Endothelial cell of umbilical vein (primary cell): ENCODE results near the gene RUNX2. TPM values are rescaled to one million over a fixed set of nuclear protein-coding genes. Genes with fewer than 3 reads are reported as not detected.

Experiments
- BruUV-seq: library from RNA; stranded (reverse); fragments of 400-500 nt; replicated peaks from 2 replicates; lab custom pipeline; 2021; lab: Mats Ljungman, UMichigan
- CTCF ChIA-PET: fragments of 300-600, 350-600 bp; sonication (Branson Sonifier 250); formaldehyde crosslinking; loops from one replicate; lab custom pipeline; 2021; ENCODE audit warnings: antibody characterized with exemption, inconsistent platforms; lab: Charles Lee
- POLR2A ChIA-PET: fragments of 300-600, 350-600 bp; sonication (Branson Sonifier 250); formaldehyde crosslinking; loops from one replicate; lab custom pipeline; 2021; ENCODE audit warnings: antibody characterized with exemption, inconsistent platforms; lab: Charles Lee
- DNase-seq: peaks from one replicate; pipeline ENCODE4 v3.0.0-alpha.2; 2011; ENCODE audit warnings: low read depth, low spot score
- FAIRE-seq: peaks from 2 replicates; lab custom pipeline; 2011; peaks lifted over from hg19 to GRCh38; lab: Jason Lieb, UNC
- H2AFZ ChIP-seq: 2 replicates; pipeline ENCODE4 v1.6.0; 2012; ENCODE audit warnings: low read depth, low read length, control low read depth, inconsistent platforms
- H3K27ac ChIP-seq: 2 replicates; pipeline ENCODE4 v1.5.1; 2011; ENCODE audit warnings: low read depth, mild to moderate bottlenecking, control low read depth, low read length, moderate library complexity; ENCODE audit not compliant: insufficient read depth
- H3K27me3 ChIP-seq, 2 experiments: 2 replicates each; pipeline versions ENCODE4 v1.6.0 to v1.6.1; 2011; ENCODE audit warnings: low read length in 2 of 2, mixed read lengths in 1 of 2; ENCODE audit not compliant: control insufficient read depth in 2 of 2, insufficient read depth in 2 of 2
- H3K36me3 ChIP-seq, 2 experiments: 2 replicates in 1 of 2; 3 replicates in 1 of 2; pipeline ENCODE4 v1.5.1; 2011; ENCODE audit warnings: low read length in 2 of 2, mild to moderate bottlenecking in 1 of 2, moderate library complexity in 1 of 2; ENCODE audit not compliant: control insufficient read depth in 2 of 2, insufficient read depth in 2 of 2; ENCODE audit errors: extremely low read depth in 1 of 2
- H3K4me1 ChIP-seq: 3 replicates; pipeline ENCODE4 v1.5.1; 2011; ENCODE audit warnings: mild to moderate bottlenecking, low read length; ENCODE audit not compliant: control insufficient read depth, insufficient read depth; ENCODE audit errors: extremely low read depth
- H3K4me2 ChIP-seq: 2 replicates; pipeline ENCODE4 v1.6.1; 2011; ENCODE audit warnings: low read length, control low read depth, mixed read lengths; ENCODE audit not compliant: insufficient read depth
- H3K4me3 ChIP-seq, 3 experiments: fragments of 200-600 bp in 1 of 3; sonication (generic), shearing (Covaris generic) in 1 of 3; replicated peaks in 1 of 3; 2 replicates each; pipeline ENCODE4 v1.5.1; 2011 to 2016; ENCODE audit warnings: control low read depth in 3 of 3, low read length in 3 of 3, mild to moderate bottlenecking in 2 of 3, inconsistent platforms in 1 of 3, low read depth in 1 of 3, moderate library complexity in 1 of 3; ENCODE audit not compliant: insufficient read depth in 1 of 3
- H3K79me2 ChIP-seq: 2 replicates; pipeline ENCODE4 v1.6.0; 2012; ENCODE audit warnings: low read length, inconsistent platforms; ENCODE audit not compliant: control insufficient read depth, insufficient read depth
- H3K9ac ChIP-seq: replicated peaks from 2 replicates; pipeline ENCODE3; 2011; ENCODE audit warnings: low read length, control low read depth; ENCODE audit not compliant: insufficient read depth; ENCODE audit errors: extremely low read depth
- H3K9me1 ChIP-seq: replicated peaks from 3 replicates; pipeline ENCODE4 v1.6.0; 2011; ENCODE audit warnings: mild to moderate bottlenecking, low read length; ENCODE audit not compliant: control insufficient read depth, insufficient read depth; ENCODE audit errors: extremely low read depth
- H3K9me3 ChIP-seq: replicated peaks from 2 replicates; pipeline ENCODE4 v1.5.1; 2012; ENCODE audit warnings: low read length, inconsistent platforms; ENCODE audit not compliant: control insufficient read depth, insufficient read depth
- H4K20me1 ChIP-seq: replicated peaks from 2 replicates; pipeline ENCODE3; 2011; ENCODE audit warnings: mild to moderate bottlenecking, low read length; ENCODE audit not compliant: control insufficient read depth, insufficient read depth; ENCODE audit errors: extremely low read depth
- EZH2 ChIP-seq: IDR thresholded peaks from 2 replicates; pipeline ENCODE4 v1.6.1; 2012; ENCODE audit warnings: borderline replicate concordance, low read depth, mild to moderate bottlenecking, moderate library complexity, low read length, inconsistent platforms; ENCODE audit not compliant: severe bottlenecking
- FOS ChIP-seq: IDR thresholded peaks from 2 replicates; pipeline ENCODE4 v1.6.1; 2011; ENCODE audit warnings: mild to moderate bottlenecking, low read length, moderate library complexity, borderline replicate concordance; ENCODE audit not compliant: insufficient read depth
- GATA2 ChIP-seq: IDR thresholded peaks from 2 replicates; pipeline ENCODE4 v1.7.0; 2011; ENCODE audit warnings: low read depth, mild to moderate bottlenecking, moderate library complexity, mixed read lengths, low read length; ENCODE audit not compliant: insufficient read length, insufficient read depth
- JUN ChIP-seq: IDR thresholded peaks from 2 replicates; pipeline ENCODE4 v1.6.1; 2011; ENCODE audit warnings: borderline replicate concordance, low read depth; ENCODE audit not compliant: insufficient read length, insufficient read depth
- MYC ChIP-seq: IDR thresholded peaks from one replicate; pipeline ENCODE4 v1.6.1; 2011; ENCODE audit warnings: mild to moderate bottlenecking, low read depth, low read length
- POLR2A ChIP-seq: IDR thresholded peaks from 2 replicates; pipeline ENCODE4 v1.6.1; 2012; ENCODE audit warnings: low read depth, mild to moderate bottlenecking, control low read depth, low read length
- POLR2AphosphoS5 ChIP-seq: IDR thresholded peaks from 2 replicates; pipeline ENCODE4 v1.6.1; 2012; ENCODE audit warnings: low read depth, mild to moderate bottlenecking, control low read depth, low read length, moderate library complexity; ENCODE audit not compliant: insufficient read depth
- dilution Hi-C: fragments of 300-500 bp; cut with MboI; formaldehyde crosslinking; loops from one replicate; pipeline ENCODE4 v1.15.0; 2019; ENCODE audit warnings: low sequenced_read_pairs; ENCODE audit not compliant: extremely low pct_ligation_motif_present
- intact Hi-C: fragments of 100-400 bp; cut with micrococcal nuclease; formaldehyde crosslinking; loops from one replicate; pipeline ENCODE4 v1.10.0; 2022
- polyA plus RNA-seq, 4 experiments: library from polyadenylated mRNA; depleted of rRNA in 3 of 4; stranded (reverse) in 3 of 4; unstranded in 1 of 4; fragments of >200 nt; gene quantifications; 2 replicates each; pipeline versions ENCODE4 v1.2.1 to v1.2.3, GENCODE V29; 2011 to 2012; ENCODE audit warnings: missing spikeins in 1 of 4
- total RNA-seq: library from RNA; stranded (reverse); gene quantifications from 2 replicates; pipeline ENCODE4 v1.2.3, GENCODE V29; 2021
- TF ChIP-seq, protein P1 (sequence below): IDR thresholded peaks from 2 replicates; pipeline ENCODE4 v1.6.1; 2011; ENCODE audit not compliant: insufficient read depth, insufficient read length
- TF ChIP-seq, protein P2 (sequence below), 2 donors: IDR thresholded peaks; 1 replicate in 1 of 2; 2 replicates in 1 of 2; pipeline ENCODE4 v1.5.1; 2011; ENCODE audit warnings: low read length in 2 of 2, mild to moderate bottlenecking in 2 of 2, moderate library complexity in 2 of 2, control low read depth in 1 of 2, inconsistent platforms in 1 of 2, low read depth in 1 of 2; ENCODE audit not compliant: insufficient read depth in 1 of 2; ENCODE audit errors: extremely low read depth in 1 of 2

Gene RUNX2
- total and polyA plus RNA-seq, 2 donors (not counting 3 experiments of a cell fraction or from before 2014, with no cell fraction given): 0.06 TPM; not detected in 1

DNA sequence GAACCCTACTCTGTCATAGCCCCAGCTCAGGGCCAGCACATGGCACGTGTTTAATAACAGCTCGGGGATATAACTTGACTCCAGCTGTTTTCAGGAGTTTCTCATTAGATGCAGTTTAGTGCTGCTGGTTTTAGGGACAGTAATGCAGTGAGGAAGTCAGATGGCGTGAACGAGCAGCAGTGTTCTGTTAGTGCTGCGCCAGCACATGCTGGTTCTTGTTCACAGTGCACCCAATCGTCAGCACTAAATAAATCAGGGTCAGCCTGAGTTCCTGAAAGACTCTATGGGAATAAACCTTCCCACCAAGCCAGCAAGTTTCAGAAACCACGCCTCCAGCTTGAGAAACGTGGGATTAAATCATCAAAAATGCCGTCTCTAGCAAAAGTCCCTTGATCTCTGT lies 285.5 kb downstream of the RUNX2 start:
- Histone ChIP-seq H4K20me1 (no peaks in the 10 kb centered on the region), H3K4me1 (no peaks in the 10 kb centered on the region), H3K9me3 (no peaks in the 10 kb centered on the region), H3K9me1 (no peaks in the 10 kb centered on the region), H2AFZ (no peak overlapping the region), H3K36me3 (no peaks in the 10 kb centered on the region), H3K79me2 (no peaks in the 10 kb centered on the region), H3K4me2 (no peak overlapping the region), H3K4me3 (no peak overlapping the region), H3K27ac (no peak overlapping the region), H3K27me3 (peaks cover 20 to 30% of the 10 kb centered on the region in 2 experiments), H3K9ac (no peak overlapping the region)
- CTCF ChIA-PET: no interaction called here
- intact Hi-C loops: no loop called here
- no TSS peak for BruUV-seq
- FAIRE-seq (no peak), DNase-seq (no peak)
- dilution Hi-C loops: no loop called here
- POLR2A ChIA-PET: no interaction called here
- TF ChIP-seq FOS (no peak), POLR2A (no peak), MYC (no peak), GATA2 (no peak), POLR2AphosphoS5 (no peak), EZH2 (no peak), JUN (no peak)
- TF ChIP-seq, protein P1, sequence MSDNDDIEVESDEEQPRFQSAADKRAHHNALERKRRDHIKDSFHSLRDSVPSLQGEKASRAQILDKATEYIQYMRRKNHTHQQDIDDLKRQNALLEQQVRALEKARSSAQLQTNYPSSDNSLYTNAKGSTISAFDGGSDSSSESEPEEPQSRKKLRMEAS: no peak
- TF ChIP-seq, protein P2, sequence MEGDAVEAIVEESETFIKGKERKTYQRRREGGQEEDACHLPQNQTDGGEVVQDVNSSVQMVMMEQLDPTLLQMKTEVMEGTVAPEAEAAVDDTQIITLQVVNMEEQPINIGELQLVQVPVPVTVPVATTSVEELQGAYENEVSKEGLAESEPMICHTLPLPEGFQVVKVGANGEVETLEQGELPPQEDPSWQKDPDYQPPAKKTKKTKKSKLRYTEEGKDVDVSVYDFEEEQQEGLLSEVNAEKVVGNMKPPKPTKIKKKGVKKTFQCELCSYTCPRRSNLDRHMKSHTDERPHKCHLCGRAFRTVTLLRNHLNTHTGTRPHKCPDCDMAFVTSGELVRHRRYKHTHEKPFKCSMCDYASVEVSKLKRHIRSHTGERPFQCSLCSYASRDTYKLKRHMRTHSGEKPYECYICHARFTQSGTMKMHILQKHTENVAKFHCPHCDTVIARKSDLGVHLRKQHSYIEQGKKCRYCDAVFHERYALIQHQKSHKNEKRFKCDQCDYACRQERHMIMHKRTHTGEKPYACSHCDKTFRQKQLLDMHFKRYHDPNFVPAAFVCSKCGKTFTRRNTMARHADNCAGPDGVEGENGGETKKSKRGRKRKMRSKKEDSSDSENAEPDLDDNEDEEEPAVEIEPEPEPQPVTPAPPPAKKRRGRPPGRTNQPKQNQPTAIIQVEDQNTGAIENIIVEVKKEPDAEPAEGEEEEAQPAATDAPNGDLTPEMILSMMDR (IDR thresholded peaks at IDR 0.05; ENCODE audit: extremely low read depth in 1 of 2, insufficient read depth in 1 of 2, low read depth in 1 of 2, low read length in 2 of 2): no peak
